ENCODE data around the gene UBE4B. TPM values are rescaled to one million over a fixed set of nuclear protein-coding genes. Genes with fewer than 3 reads are reported as not detected.

The UBE4B gene
- total and polyA plus RNA-seq, 2 of the 13 experiments (the other 11 are each of a cell fraction or from before 2014, with no cell fraction given): 15.2 to 24.8 TPM

DNA sequence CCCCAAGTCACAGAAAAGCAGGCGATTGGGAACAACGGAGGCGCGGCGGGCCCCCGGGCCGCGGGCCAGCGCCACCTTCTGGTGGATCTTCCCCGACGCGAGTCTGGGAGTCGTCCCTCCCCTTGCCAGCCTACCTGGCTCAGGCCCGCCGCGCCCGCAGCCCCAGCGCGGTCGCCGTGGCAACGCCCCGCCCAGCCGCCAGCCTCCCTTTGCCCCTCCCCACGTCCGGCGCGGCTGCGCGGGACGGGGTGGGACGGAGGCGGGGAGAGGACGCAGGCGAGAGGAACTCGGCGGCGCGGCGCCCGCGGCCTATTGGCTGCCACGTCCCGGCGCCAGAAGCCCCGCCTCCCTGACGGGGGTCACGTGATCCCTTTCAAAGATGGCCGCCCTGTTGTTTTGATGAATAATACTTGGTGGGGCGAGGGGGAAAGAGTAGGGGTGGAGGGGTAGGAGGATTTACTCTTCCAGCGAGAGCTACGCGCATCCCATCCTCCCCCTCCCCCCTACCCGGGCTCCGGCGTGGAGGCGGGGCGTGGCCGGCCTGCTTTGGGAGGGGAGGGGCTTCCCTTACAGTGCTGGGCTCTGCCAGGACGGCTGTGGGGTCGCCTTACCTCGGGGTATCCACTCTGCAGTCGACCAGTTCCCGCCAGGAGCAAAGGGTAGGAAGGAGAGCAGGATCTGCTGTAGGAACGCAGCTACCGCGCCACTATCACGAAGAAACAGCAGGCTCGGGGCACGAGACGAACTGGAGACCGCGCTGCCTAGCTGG, at the start of gene UBE4B (continued):
- TF ChIP-seq ZNF605 (CRISPR knock-in tag; IDR thresholded peaks at IDR 0.05) (no peak), PPARG (CRISPR knock-in tag; conservative IDR thresholded peaks at IDR 0.05) (no peak), ZNF879 (CRISPR knock-in tag; IDR thresholded peaks at IDR 0.05) (no peak), SIX4 (CRISPR knock-in tag; IDR thresholded peaks at IDR 0.05) (no peak), ZNF839 (CRISPR knock-in tag; IDR thresholded peaks at IDR 0.05; ENCODE audit: borderline replicate concordance) (no peak), ZNF83 (CRISPR knock-in tag; IDR thresholded peaks at IDR 0.05; ENCODE audit: borderline replicate concordance) (no peak), SNAPC5 (CRISPR knock-in tag; IDR thresholded peaks at IDR 0.05; ENCODE audit: borderline replicate concordance) (no peak), MXI1 (IDR thresholded peaks at IDR 0.05; ENCODE audit: borderline replicate concordance, low read depth, low read length) (peak; percentile 97; the same call in 2 of the 3 replicates), CC2D1A (CRISPR knock-in tag; IDR thresholded peaks at IDR 0.05) (no peak), TAF15 (IDR thresholded peaks at IDR 0.05; ENCODE audit: low read depth, low read length, poor library complexity, severe bottlenecking) (no peak), SSRP1 (CRISPR knock-in tag; IDR thresholded peaks at IDR 0.05) (no peak), ZFP82 (CRISPR knock-in tag; IDR thresholded peaks at IDR 0.05; ENCODE audit: borderline replicate concordance) (no peak; the same call in 1 of the 2 replicates), NFYB (CRISPR knock-in tag; IDR thresholded peaks at IDR 0.05) (peak; percentile 74), ZNF510 (CRISPR knock-in tag; IDR thresholded peaks at IDR 0.05; ENCODE audit: low read depth) (no peak), RFXANK (CRISPR knock-in tag; IDR thresholded peaks at IDR 0.05) (no peak), MAFK (conservative IDR thresholded peaks at IDR 0.05 in 1 of 2, IDR thresholded peaks at IDR 0.05 in 1 of 2; ENCODE audit: low read length in 2 of 2) (no peak), ZNF720 (CRISPR knock-in tag; IDR thresholded peaks at IDR 0.05) (no peak), CBX5 (CRISPR knock-in tag; IDR thresholded peaks at IDR 0.05; ENCODE audit: borderline replicate concordance) (no peak), XRCC5 (optimal IDR thresholded peaks at IDR 0.05; ENCODE audit: low read length) (peak; percentile 83), HINFP (CRISPR knock-in tag; IDR thresholded peaks at IDR 0.05; ENCODE audit: low read depth) (peak; percentile 59; the same call in 1 of the 2 replicates), FOXA3 (CRISPR knock-in tag; IDR thresholded peaks at IDR 0.05) (peak; percentile 21; the same call in 1 of the 2 replicates), ZFY (CRISPR knock-in tag; IDR thresholded peaks at IDR 0.05) (peak; percentile 67), ZNF253 (CRISPR knock-in tag; IDR thresholded peaks at IDR 0.05; ENCODE audit: borderline replicate concordance) (no peak), MTF2 (CRISPR knock-in tag; IDR thresholded peaks at IDR 0.05; ENCODE audit: borderline replicate concordance) (0 out of 2 replicates have a peak, but pooled peaks have one; percentile 27), RELA (CRISPR knock-in tag; IDR thresholded peaks at IDR 0.05) (no peak), PAX8 (CRISPR knock-in tag; IDR thresholded peaks at IDR 0.05; ENCODE audit: borderline replicate concordance) (no peak), FOXK1 (CRISPR knock-in tag; IDR thresholded peaks at IDR 0.05; ENCODE audit: borderline replicate concordance, low read depth) (peak; percentile 80)
- TF ChIP-seq, protein P1, sequence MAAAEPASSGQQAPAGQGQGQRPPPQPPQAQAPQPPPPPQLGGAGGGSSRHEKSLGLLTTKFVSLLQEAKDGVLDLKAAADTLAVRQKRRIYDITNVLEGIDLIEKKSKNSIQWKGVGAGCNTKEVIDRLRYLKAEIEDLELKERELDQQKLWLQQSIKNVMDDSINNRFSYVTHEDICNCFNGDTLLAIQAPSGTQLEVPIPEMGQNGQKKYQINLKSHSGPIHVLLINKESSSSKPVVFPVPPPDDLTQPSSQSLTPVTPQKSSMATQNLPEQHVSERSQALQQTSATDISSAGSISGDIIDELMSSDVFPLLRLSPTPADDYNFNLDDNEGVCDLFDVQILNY (CRISPR knock-in tag; conservative IDR thresholded peaks at IDR 0.05): no peak
- TF ChIP-seq, protein P2, sequence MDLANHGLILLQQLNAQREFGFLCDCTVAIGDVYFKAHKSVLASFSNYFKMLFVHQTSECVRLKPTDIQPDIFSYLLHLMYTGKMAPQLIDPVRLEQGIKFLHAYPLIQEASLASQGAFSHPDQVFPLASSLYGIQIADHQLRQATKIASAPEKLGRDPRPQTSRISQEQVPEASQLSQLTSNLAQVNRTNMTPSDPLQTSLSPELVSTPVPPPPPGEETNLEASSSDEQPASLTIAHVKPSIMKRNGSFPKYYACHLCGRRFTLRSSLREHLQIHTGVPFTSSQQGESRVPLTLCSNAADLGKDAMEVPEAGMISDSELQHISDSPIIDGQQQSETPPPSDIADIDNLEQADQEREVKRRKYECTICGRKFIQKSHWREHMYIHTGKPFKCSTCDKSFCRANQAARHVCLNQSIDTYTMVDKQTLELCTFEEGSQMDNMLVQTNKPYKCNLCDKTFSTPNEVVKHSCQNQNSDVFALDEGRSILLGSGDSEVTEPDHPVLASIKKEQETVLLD (CRISPR knock-in tag; IDR thresholded peaks at IDR 0.05; ENCODE audit: low read depth): 0 out of 2 replicates have a peak, but pooled peaks have one; percentile 34

Data from HepG2 (cell line).